Osteocyte (in vitro differentiated cells): ENCODE data around the gene ST3GAL3. TPM values are rescaled to one million over a fixed set of nuclear protein-coding genes. Genes with fewer than 3 reads are reported as not detected.
A peak's percentile ranks its signal among the peaks of the same experiment; 100 is the strongest.

Source experiments
- DNase-seq: peaks from one replicate; pipeline ENCODE4 v3.0.0; 2021; ENCODE audit warnings: mixed read lengths; ENCODE audit not compliant: unreplicated experiment; ENCODE audit errors: extremely low spot score
- H3K27ac Mint-ChIP-seq: one replicate; pipeline ENCODE4 v1.8.0; 2021; ENCODE audit warnings: mild to moderate bottlenecking, mixed read lengths; ENCODE audit not compliant: unreplicated experiment
- H3K27me3 Mint-ChIP-seq: one replicate; pipeline ENCODE4 v1.8.0; 2021; ENCODE audit warnings: mixed read lengths; ENCODE audit not compliant: unreplicated experiment
- H3K36me3 Mint-ChIP-seq: one replicate; pipeline ENCODE4 v1.8.0; 2021; ENCODE audit warnings: mixed read lengths; ENCODE audit not compliant: unreplicated experiment
- H3K4me1 Mint-ChIP-seq: one replicate; pipeline ENCODE4 v1.8.0; 2021; ENCODE audit warnings: mixed read lengths; ENCODE audit not compliant: unreplicated experiment
- H3K4me3 Mint-ChIP-seq: one replicate; pipeline ENCODE4 v1.8.0; 2021; ENCODE audit warnings: mild to moderate bottlenecking, moderate library complexity, mixed read lengths; ENCODE audit not compliant: unreplicated experiment
- H3K9me3 Mint-ChIP-seq: one replicate; pipeline ENCODE4 v1.8.0; 2021; ENCODE audit warnings: mixed read lengths; ENCODE audit not compliant: unreplicated experiment
- CTCF ChIP-seq: fragments of 200-600 bp; sonication (generic); IDR thresholded peaks from 2 replicates; pipeline ENCODE4 v1.5.0; 2021; ENCODE audit warnings: antibody characterized with exemption, mild to moderate bottlenecking, moderate library complexity
- total RNA-seq: library from RNA; stranded (reverse); gene quantifications from 2 replicates; pipeline ENCODE4 v1.2.1, GENCODE V29; 2021

Gene ST3GAL3
- total RNA-seq, 1 donor from 2014 or later = 26.4 TPM

- no peak for DNase-seq
- no peaks in the 10 kb centered on the region for H3K27me3 Mint-ChIP-seq
- H3K36me3 Mint-ChIP-seq = peaks cover 27% of the 10 kb centered on the region
- H3K27ac Mint-ChIP-seq = peak overlapping the region; percentile 82
- H3K9me3 Mint-ChIP-seq = peaks cover 16% of the 10 kb centered on the region
- peak overlapping the region; percentile 5 for H3K4me3 Mint-ChIP-seq
- peaks cover 20% of the 10 kb centered on the region for H3K4me1 Mint-ChIP-seq
- no peak for TF ChIP-seq CTCF
These were observed 114.1 kb downstream of the ST3GAL3 start for GRCh38 chr1:43821471-43821870.

DNA sequence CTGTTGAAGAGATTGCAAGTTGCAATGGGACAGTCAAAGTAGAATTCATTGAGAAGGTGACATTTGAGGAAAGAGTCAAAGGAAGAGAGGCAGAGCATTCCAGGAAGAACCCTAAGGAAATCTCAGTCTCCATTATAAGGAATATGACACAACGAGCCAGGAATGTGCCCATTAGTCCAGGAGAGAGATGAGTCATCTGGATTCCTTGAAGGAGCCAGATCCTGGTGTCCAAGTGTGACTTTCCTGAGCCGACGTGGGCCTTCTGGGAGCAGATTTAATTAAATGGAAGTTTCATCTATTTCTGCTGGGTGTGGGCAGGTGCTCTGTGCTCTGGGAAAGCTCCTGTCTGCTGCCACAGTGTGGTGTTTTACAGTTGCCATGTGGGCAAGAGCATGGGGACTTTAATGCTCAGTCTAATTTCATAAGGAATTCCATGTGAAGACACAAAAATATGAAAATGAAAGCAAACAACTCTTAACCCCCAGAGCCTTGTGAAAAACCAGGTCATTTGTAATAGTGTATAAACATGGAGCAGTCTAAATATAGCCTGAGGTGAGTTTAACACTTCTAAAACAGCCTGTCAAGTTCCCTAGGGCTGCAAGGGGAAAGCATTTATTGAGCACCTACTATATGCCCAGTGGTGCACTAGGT lies 114.8 kb downstream of the ST3GAL3 start:
- TF ChIP-seq CTCF = no peak
- Mint-ChIP-seq H3K27me3 (no peaks in the 10 kb centered on the region), H3K36me3 (peaks cover 29% of the 10 kb centered on the region), H3K4me1 (peaks cover 20% of the 10 kb centered on the region), H3K27ac (peak overlapping the region; percentile 82), H3K9me3 (peaks cover 16% of the 10 kb centered on the region), H3K4me3 (no peak overlapping the region)
- no peak for DNase-seq

GRCh38 chr1:43824795-43825194 lies 117.5 kb downstream of the ST3GAL3 start:
- H3K27ac Mint-ChIP-seq = no peak overlapping the region
- H3K36me3 Mint-ChIP-seq = peaks cover 21% of the 10 kb centered on the region
- no peak for DNase-seq
- H3K27me3 Mint-ChIP-seq = no peaks in the 10 kb centered on the region
- TF ChIP-seq CTCF = no peak
- peaks cover 1% of the 10 kb centered on the region for H3K9me3 Mint-ChIP-seq
- H3K4me1 Mint-ChIP-seq = peaks cover 20% of the 10 kb centered on the region
- H3K4me3 Mint-ChIP-seq = no peak overlapping the region

DNA sequence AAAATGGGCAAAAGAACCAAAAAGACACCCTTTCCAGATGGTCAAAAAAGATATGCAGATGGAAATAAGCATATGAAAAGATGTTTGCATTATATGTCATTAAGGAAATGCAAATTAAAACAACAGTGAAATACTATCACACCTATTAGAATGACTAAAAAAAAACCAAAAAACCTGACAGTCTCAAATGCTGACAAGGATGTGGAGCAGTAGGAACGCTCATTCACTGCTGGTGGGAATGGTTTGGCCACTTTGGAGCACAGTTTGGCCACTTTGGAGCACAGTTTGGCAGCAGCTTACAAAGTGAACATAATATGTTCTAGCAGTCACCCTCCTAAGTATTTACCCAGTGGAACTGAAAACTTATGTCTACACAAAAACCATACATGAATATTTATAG lies 121.2 kb downstream of the ST3GAL3 start:
- DNase-seq = no peak
- Mint-ChIP-seq H3K9me3 (no peaks in the 10 kb centered on the region), H3K27ac (no peak overlapping the region), H3K27me3 (no peaks in the 10 kb centered on the region), H3K4me1 (peaks cover 13% of the 10 kb centered on the region), H3K4me3 (no peak overlapping the region), H3K36me3 (peaks cover 17% of the 10 kb centered on the region)
- TF ChIP-seq CTCF = no peak

GRCh38 chr1:43830802-43831201 lies 123.5 kb downstream of the ST3GAL3 start:
- Mint-ChIP-seq H3K27ac (no peak overlapping the region), H3K4me1 (peaks cover 35% of the 10 kb centered on the region), H3K36me3 (peaks cover 13% of the 10 kb centered on the region), H3K4me3 (no peak overlapping the region), H3K27me3 (no peaks in the 10 kb centered on the region), H3K9me3 (no peaks in the 10 kb centered on the region)
- TF ChIP-seq CTCF = no peak
- DNase-seq = no peak
